GM23248 (cell line): Measurements from ENCODE around the gene DOC2A.

Source experiments
- EZH2 ChIP-seq: fragments of 200-600 bp; sonication (generic); IDR thresholded peaks from 2 replicates; pipeline ENCODE4 v1.6.1; 2018; ENCODE audit warnings: antibody characterized with exemption, mild to moderate bottlenecking; ENCODE audit not compliant: insufficient read depth, poor library complexity, severe bottlenecking
- EZH2phosphoT487 ChIP-seq: fragments of 200-600 bp; sonication (generic); IDR thresholded peaks from 2 replicates; pipeline ENCODE4 v1.6.1; 2018; ENCODE audit warnings: antibody characterized with exemption, moderate library complexity, mild to moderate bottlenecking, low read depth; ENCODE audit not compliant: insufficient read depth

DNA sequence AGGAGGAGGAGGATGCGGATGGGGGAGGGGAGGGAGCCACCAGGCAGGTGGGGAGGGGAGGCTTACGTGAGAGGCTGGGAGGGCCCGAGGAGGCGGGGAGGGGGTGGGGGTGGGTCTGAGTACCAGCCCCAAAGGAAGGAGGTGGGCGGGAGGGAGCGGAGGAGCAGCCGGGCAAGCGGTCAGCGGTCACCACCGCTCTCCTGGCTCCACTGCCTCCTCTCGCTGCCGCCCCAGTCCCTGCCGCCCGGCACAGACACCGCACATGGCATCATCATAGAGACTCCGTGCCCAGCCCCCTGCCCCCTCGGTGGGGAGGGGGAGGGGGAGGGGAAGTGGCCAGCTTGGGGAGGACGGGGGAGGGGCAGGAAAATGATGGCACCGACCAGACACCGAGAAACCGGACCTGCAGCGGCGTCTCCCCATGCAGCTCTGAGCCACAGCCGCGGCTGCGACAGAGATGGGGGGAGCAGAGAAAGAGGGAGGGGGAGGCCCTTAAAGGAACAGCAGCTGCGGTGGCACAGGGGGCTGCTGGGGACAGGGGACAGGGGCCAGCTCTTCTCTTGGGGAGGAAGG is 20.1 kb upstream of the DOC2A start, which contains the start of gene TLCD3B:
- TF ChIP-seq EZH2phosphoT487 = no peak
- no peak for TF ChIP-seq EZH2
